ENCODE measurements around the gene CYFIP2.
"Not testable (repeated sequence)": the region's sequence is repeated elsewhere in the genome, so short reads cannot be mapped to it uniquely, and the experiment has no call there.

The CYFIP2 gene

DNA sequence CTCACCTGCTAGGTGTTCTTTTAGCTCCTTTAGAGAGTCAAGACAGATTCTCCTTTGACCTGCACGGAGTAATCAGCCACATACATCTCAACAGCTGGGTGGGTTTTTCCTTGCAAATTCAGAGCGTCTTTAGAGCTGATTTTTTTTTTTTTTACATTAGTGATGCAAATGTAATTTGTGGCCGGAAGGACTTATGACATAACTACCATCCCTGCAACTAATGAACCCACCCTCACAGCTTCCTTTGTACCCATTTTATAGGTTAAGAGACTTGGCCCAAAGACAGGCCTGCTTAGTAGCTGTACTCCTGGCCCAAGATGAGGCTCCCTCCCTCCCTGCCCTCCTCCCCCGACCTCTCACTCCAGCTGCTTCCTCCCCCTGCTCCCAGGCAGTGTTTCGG, 124.2 kb downstream of the CYFIP2 start:
- no peak for DNase-seq (ENCODE audit: low read depth)

DNA sequence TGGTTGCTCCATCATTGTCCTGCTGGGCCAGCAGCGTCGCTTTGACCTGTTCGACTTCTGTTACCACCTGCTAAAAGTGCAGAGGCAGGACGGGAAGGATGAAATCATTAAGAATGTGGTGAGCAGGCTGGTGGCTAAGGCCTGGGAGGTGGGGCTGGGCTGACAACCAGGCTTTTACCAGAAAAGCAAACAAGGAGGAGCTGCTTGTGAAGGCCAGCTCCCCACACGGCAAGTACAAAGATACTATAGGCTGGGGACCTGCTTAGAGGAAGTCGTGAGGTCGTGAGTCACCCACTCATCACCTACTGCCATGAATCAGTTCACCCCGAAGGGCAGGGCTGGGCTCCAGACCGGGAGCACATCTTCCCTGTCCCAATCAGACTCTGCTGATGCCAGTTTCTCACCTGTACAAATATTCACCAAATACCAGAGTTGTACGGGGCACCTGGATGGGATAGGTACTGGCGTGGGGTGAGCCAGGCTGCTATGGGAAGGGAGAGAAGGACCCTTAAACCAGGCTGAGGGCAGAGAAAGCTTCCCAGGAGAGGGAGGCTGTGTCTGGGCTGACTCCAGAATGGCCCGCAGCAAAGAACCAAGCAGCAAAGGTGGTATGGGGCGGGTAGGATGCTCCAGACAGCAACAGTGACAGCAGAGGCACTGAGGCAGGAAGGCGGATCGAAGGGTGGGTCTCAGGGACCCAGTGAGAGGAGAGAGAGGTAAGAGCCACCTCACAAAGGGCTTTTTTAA, 124.8 kb downstream of the CYFIP2 start:
- DNase-seq (ENCODE audit: low read depth): no peak

DNA sequence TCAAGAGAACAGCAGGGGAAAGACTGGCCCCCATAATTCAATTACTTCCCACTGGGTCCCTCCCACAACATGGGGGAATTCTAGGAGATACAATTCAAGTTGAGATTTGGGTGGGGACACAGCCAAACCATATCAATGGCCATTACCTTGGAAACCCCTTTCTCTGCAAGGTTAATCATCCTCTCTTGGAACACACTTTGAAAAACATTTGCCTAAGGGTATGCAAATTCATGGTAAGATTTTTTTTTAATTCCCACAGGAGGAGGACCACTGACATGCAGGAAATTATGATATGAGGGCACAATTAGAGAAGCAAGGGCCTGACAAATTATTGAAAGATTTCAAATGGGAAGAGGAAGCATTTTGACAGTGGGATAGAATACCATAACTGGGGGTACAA, 132.4 kb downstream of the CYFIP2 start:
- DNase-seq (ENCODE audit: low read depth): no peak

DNA sequence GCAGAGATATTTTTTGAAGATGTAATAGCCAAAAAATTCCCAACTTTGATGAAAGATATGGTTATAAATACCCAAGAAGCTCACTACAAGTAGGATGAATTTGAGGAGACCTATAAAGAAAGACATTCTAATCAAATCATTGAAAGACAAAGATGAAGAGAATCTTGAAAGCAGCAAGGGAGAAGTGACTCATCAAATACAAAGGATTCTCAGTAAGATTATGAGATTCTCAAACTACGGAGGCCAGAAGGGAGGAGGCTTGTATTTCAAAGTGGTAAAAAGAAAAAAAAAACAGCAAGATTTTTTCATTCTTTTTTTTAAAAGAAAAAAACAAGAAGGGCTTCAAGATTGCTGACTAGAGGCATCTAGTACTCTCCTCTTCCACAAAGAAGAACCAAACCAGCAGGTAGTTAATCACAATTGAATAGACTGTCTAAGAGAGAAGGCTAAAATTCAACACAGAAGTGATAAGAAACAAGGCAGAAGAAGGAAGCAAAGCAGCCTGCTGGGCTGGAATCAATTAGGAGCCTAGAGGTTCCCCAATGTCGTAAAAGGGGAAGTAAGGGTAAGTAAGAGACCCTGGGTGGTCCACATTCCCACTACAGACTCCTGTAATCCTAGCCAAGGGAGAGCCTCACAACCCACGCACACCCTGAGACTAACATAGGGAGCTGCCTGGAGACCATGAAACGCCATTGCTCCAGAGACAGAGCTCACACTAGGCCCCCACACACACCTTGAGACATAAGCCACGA, 135.0 kb downstream of the CYFIP2 start:
- no peak for DNase-seq (ENCODE audit: low read depth)

DNA sequence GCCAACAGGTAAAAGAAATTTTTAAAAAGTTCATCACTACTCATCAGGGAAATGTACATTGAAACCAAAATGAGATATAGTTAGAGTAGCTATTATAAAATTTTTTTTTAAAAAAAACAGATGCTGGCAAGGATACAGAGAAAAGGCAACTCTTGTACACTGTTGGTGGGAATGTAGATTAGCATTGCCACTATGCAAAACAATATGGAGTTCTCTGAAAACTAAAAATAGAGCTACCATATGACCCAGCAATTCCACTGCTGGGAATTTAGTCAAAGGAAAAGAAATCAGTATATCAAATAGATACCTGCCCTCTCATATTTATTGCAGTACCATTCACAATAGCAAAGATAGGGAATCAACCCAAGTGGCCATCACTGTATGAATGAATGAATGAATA, 149.9 kb downstream of the CYFIP2 start:
- no peak for DNase-seq (ENCODE audit: low read depth)

DNA sequence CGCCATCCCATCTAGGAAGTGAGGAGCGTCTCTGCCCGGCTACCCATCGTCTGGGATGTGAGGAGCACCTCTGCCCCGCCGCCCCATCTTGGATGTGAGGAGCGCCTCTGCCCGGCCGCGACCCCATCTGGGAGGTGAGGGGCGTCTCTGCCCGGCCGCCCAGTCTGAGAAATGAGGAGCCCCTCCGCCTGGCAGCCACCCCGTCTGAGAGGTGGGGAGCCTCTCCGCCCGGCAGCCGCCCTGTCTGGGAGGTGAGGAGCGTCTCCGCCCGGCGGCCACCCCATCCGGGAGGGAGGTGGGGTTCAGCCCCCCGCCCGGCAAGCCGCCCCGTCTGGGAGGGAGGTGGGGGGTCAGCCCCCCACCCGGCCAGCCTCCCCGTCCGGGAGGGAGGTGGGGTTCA, 153.6 kb downstream of the CYFIP2 start:
- DNase-seq (ENCODE audit: low read depth): not testable (repeated sequence)

DNA sequence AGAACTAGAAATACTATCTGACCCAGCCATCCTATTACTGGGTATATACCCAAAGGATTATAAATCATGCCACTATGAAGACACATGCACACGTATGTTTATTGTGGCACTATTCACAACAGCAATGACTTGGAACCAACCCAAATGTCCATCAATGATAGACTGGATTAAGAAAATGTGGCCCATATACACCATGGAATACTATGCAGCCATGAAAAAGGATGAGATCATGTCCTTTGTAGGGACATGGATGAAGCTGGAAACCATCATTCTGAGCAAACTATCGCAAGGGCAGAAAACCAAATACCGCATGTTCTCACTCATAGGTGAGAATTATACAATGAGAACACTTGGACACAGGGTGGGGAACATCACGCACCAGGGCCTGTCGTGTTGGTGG, 164.0 kb downstream of the CYFIP2 start:
- not testable (repeated sequence) for DNase-seq (ENCODE audit: low read depth)

DNA sequence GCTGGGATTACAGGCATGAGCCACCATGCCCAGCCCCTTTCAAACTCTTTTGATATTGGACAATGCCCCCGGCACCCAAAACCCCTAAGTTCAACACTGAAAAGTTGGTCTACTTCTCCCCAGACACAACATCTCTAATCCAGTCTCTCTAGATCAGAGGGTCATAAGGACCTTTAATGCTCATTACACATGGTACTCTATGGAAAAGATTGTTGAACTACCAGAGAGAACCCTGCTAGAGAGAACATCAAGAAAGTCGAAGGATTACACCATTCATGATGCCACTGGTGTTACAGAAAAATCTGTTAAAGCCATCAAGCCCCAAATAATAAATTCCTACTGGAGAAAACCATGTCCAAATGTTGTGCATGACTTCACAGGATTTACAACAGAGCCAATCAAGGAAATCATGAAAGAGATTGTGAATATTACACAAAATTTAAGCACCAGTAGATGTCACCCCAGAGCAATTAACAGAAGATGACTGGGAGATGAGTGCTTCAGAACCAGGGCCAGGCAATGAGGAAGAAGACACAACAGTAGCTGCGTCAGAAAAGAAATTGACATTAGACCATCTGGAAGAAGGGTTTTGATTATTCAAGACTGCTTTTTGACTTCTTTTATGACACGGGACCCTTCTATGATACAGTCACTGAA, 165.7 kb downstream of the CYFIP2 start:
- no peak for DNase-seq (ENCODE audit: low read depth)

DNA sequence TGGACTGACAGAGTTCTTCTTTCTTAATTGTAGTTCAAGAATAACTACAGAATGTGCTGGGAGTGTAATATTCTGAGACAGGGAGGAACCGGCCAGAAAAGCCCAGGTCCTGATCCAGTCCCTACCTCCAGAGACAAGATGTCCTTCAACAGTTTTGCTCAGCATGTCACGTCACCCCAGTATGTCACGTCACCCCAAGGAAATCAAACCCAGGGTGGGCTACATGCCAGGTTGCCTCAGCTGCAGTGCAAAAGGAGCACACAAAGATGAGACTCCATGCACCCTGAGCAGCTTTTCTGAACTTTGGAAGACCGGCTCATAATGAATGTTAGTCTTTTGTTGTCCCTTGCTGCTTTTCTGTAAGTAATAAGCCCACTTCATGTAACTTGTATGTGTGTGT, 168.2 kb downstream of the CYFIP2 start:
- no peak for DNase-seq (ENCODE audit: low read depth)

DNA sequence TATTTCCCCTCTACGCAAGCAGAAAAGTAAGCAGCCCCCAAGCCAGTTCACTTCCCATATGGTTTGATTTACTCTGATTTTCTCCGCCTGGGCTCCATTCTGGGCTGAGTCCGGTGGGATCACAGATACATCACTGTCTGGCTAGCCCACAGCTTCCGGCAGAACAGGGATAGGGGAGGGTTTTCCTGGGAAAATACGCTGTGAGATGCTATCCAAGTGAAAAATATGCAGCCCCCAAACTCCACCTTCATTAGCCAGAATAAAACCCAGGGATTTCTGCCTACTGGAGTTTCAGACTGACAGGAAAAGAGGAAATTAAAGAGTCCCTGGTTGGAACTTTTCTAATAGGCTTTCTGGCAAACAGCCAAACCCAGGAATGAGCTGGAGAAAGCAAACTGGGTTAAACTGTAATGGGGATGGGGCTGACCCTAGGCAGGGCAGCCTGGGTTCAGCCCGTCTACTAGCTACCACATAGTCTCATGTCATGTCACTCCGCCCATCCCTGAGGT, 177.2 kb downstream of the CYFIP2 start:
- no peak for DNase-seq (ENCODE audit: low read depth)

DNA sequence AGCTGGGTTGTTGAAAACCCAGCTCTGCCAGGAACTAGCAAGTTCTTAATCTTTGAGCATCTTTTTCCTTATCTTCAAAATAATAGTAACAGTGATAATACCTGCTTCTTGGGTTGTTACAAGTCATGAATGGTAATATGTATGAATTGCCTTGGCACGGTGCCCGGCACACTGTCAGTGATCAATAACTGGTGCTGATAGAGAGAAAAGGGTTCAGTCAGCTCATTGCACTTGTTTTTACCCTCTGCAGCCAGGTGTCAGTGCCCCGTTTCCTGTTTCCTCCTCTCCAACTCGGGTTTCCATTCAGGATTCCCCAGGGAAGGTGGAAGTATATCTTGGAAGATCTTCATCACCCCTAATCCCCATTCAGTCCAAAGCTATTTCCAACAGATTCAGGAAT, 178.3 kb downstream of the CYFIP2 start:
- no peak for DNase-seq (ENCODE audit: low read depth)
